ENCODE results near the gene CFAP69.
"Not testable (repeated sequence)": the region's sequence is repeated elsewhere in the genome, so short reads cannot be mapped to it uniquely, and the experiment has no call there.

The CFAP69 gene

DNA sequence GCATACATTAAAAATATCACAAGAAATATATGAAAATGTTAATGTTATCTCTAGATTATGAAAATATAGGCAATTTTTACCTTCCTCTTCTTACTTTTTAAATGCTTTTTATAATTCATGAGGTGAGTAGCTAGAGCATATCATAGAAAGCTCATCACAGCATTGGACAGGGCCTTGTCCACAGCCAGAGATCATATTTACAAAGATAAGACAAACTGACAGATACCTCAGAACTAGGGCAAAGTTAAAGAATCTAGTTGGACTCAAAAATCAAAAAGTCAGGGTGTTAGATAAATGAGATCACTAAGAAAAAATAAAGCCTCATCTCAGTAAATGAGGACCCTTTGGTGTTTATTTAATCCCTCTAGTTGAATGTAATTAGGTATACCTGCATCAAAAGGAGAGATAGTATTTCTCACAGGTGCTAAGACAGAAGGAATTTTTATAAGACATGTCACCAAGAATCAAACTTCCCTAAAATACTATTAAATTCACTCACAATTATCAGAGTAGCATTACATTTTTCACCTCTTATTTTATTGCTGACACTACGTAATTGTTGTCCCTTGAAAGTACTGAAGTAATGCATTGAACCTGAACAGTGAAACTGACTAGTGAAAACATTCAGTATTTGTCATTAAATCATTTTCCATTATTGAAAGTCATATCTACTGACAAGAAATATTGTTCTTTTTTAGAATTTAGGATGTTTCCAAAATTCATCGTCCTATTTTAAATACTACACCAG lies 25.6 kb downstream of the CFAP69 start:
- DNase-seq (ENCODE audit: low read depth in 3 of 3), result no peak

- no peak for DNase-seq (ENCODE audit: low read depth in 3 of 3)
These were observed 26.8 kb downstream of the CFAP69 start for GRCh38 chr7:90271753-90272152.

DNA sequence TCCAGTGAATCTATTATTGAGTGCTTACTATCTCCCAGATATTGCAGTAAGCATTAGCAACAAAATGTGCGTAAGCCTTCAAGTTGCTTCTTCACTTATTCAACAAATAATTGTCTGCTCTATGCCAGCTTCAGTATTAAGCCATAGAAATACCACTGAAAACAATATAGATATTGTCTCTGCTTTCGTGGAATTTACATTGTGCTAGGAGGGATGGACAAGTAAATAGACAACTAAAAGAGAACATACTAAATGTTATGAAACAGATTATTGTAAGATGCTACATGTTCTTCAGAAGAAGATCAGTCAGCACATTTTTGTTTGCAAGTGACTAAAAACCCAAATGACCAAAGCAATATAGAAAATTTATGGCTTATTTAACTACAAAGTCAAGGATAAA lies 27.3 kb downstream of the CFAP69 start:
- no peak for DNase-seq (ENCODE audit: low read depth in 3 of 3)

DNA sequence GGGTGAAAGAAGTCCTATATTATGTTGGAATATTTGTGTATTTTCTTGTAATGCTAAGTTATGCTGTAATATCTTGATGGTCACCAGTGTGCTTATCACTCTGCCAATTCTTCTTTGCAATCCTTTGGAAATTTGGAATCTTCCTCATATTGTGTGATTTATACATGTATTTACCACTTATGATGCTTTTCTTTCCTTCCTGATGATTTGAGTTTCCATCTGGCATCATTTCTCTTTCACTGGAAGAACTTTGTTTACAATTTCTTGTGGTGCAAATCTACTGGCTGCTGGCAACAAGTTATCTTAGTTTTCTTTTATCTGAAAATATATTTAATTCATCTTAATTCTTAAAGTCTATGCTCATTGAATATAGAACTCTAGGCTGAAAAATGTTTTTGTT lies 29.2 kb downstream of the CFAP69 start:
- no peak for DNase-seq (ENCODE audit: low read depth in 3 of 3)

- no peak for DNase-seq (ENCODE audit: low read depth in 3 of 3)
These were observed 31.2 kb downstream of the CFAP69 start for GRCh38 chr7:90276033-90276728.

- DNase-seq (ENCODE audit: low read depth in 3 of 3), result no peak
These were observed 43.2 kb downstream of the CFAP69 start for GRCh38 chr7:90288154-90288553.

- no peak for DNase-seq (ENCODE audit: low read depth in 3 of 3)
These were observed 45.5 kb downstream of the CFAP69 start for GRCh38 chr7:90290244-90291113.

GRCh38 chr7:90298145-90299038 lies 53.4 kb downstream of the CFAP69 start:
- no peak for DNase-seq (ENCODE audit: low read depth in 3 of 3)

DNA sequence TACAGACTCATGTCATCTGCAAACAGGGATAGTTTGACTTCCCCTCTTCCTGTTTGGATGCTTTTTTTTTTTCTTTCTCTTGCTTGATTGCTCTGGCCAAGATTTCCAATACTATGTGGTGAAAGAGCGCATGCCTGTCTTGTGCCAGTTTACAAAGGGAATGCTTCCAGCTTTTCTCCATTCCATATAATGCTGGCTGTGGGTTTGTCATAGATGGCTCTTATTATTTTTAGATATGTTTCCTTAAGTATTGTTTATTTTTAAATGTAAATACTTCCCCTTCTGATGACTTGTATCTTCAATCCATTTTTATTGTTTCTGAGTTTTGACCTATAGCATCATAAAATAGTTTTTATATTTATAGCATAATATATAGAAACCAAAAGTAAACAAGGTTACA lies 58.3 kb downstream of the CFAP69 start:
- DNase-seq (ENCODE audit: low read depth in 3 of 3), result no peak

DNA sequence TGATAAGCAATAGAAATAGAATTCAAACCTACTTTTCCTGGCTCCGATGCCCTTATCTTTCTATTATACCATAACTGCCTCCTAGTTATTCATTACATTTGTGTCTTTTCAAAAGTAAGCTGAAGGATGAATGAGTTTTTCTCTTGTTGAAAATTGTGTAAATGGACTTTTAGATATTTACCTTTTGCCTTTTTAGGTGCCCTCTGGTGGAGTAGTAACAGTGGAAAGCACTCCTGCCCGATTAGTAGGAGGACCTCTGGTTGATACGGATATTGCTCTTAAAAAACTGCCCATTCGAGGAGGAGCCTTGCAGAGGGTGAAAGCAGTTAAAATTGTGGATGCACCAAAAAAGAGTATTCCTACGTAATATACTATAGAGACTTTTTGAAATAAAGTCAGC lies 64.9 kb downstream of the CFAP69 start:
- DNase-seq (ENCODE audit: low read depth in 3 of 3), result no peak

DNA sequence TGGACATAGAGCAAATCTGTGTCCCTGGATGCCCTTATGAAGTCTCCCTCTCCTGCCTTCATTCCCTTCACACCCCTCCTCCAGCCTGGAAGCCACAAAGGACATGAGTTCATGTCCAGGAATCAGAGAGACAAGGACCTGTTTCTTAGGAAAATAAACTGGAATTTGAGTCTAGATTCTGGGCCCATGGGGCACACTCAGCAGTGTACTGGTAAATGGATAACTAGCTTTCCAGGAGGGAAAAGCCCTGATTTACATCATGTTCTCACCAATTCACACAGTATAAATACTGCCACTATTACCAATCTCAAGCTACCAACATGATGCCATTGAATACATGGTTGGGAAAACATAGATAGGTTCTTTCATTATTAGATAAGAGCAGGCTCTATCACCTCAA lies 66.2 kb downstream of the CFAP69 start:
- DNase-seq (ENCODE audit: low read depth in 3 of 3), result no peak

DNA sequence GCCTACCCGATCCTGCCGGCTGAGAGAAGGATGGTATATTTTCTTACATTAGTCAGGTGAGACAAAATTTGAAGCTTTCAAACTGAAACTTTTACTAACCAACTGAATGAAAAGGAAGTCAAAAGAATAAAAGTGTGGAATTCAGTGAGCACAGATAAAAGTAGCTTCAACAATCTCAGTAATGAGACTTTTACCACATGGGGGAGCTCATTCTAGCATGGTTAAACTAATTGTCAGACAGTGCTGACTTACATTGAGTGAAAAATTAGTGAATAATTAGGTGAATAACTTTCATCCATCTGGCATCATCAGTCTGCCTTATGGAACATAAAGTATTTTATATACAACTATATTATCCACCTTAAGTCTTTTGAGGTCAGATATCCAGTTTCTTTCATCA lies 67.8 kb downstream of the CFAP69 start:
- no peak for DNase-seq (ENCODE audit: low read depth in 3 of 3)

DNA sequence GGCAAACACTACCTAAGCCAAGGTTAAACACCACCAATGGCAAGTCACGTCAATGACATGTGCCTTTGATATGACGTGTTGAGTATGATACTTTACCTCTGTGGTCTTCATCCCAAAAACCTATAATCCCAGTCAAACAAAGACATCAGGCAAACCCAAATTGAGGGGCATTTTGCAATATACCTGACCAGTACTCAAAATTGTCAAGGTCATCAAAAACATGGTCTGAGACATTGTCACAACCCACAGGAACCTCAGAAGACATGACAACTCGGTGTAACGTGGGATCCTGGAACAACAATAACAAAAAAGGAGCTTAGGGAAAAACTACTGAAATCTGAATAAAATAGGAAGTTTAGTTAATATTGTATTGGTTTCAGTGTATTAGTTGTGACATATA lies 68.9 kb downstream of the CFAP69 start:
- DNase-seq (ENCODE audit: low read depth in 3 of 3), result no peak

- no peak for DNase-seq (ENCODE audit: low read depth in 3 of 3)
These were observed 75.0 kb downstream of the CFAP69 start for GRCh38 chr7:90320014-90320413.

DNA sequence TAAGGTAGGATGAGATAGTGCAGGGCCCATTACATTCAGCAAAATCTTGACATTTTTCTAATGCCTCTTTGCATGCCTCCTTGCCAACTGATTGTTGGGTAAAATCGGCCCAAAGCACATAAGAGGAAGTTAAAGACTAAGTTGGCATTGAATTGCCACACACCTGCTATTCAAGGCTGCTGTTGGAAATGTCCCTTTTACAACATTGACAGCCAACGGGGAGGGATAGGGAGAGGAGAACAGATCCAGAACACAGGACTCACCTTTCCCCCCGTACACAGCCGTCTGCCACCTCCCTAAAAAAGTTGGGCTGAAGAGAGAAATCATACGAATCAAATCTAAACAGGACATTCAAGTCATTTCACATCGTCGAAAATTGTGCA lies 75.4 kb downstream of the CFAP69 start:
- no peak for DNase-seq (ENCODE audit: low read depth in 3 of 3)

GRCh38 chr7:90320801-90321494 lies 76.0 kb downstream of the CFAP69 start, which contains the start of gene FAM237B:
FAM237B (minus strand) TSS chr7:90321304; CDS start chr7:90319748, 1,556 bp downstream.
- peak in 1 of 3 experiments; percentile 10 for DNase-seq (ENCODE audit: low read depth in 3 of 3)

DNA sequence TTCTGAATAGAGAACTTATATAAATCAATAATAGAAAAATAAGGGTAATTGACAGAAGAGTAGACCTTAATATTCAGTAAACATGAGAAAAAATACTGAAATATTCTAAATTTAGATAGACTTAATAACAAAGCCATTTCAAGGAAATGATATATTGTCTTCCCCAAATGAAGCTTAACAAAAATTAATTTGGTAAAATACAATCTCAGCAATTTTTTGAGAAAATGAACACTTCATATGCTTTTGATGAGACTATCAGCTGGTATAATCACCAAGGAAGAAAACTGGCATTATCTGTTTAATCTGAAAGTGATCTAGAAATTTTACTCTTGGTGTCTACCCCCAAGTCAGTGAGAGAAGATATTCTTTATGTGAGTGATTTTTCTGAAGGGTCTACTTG lies 77.9 kb downstream of the CFAP69 start:
- DNase-seq (ENCODE audit: low read depth in 3 of 3), result no peak

GRCh38 chr7:90326500-90326899 lies 81.5 kb downstream of the CFAP69 start:
- no peak for DNase-seq (ENCODE audit: low read depth in 3 of 3)

GRCh38 chr7:90334193-90334843 lies 89.3 kb downstream of the CFAP69 start:
- DNase-seq (ENCODE audit: low read depth in 3 of 3), result no peak

DNA sequence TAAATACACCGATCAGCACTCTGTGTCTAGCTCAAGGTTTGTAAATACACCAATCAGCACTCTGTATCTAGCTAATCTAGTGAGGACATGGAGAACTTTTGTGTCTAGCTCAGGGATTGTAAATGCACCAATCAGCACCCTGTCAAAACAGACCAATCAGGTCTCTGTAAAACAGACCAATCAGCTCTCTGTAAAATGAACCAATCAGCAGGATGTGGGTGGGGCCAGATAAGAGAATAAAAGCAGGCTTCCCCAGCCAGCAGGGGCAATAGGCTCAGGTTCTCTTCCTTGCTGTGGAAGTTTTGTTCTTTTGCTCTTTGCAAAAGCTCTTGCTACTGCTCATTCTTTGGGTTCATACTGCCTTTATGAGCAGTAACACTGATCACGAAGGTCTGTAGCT lies 90.0 kb downstream of the CFAP69 start:
- not testable (repeated sequence) for DNase-seq (ENCODE audit: low read depth in 3 of 3)

Data from stimulated activated CD4-positive, alpha-beta T cell treated with anti-CD3 and anti-CD28 coated beads, TNF-alpha, amount 100 ng/mL, for 24 hours (primary cell).